K562 (cell line): ENCODE measurements around the gene CST7. TPM values are rescaled to one million over a fixed set of nuclear protein-coding genes. Genes with fewer than 3 reads are reported as not detected.

Experiments
- ATAC-seq: fragments of 200-7000 bp; cut with Tn5 transposase; 3 replicates; pipeline ENCODE4 v1.9.1; 2020; ENCODE audit warnings: moderate library complexity
- BruUV-seq: library from RNA; stranded (reverse); fragments of 400-500 nt; replicated peaks from 2 replicates; lab custom pipeline; 2021; lab: Mats Ljungman, UMichigan
- CTCF ChIA-PET: fragments of 300-600 bp; formaldehyde crosslinking; extraction: SDS; loops from one replicate; lab custom pipeline; 2021; ENCODE audit warnings: low intra/inter-chr PET ratio; lab: Yijun Ruan, JAX
- POLR2A ChIA-PET: fragments of 300-600, 350-650 bp; sonication (Branson Sonifier 250); formaldehyde crosslinking; extraction: SDS; loops from one replicate; lab custom pipeline; 2021; ENCODE audit warnings: antibody characterized with exemption, inconsistent platforms; lab: Yijun Ruan, JAX
- DNase-seq, 4 experiments: peaks; one replicate each; pipeline versions ENCODE4 v3.0.0 to v3.0.0-alpha.2; 2011 to 2018; ENCODE audit warnings: low spot score in 3 of 4, mixed read lengths in 3 of 4; ENCODE audit errors: extremely low read depth in 1 of 4
- FAIRE-seq: peaks from 2 replicates; lab custom pipeline; 2011; peaks lifted over from hg19 to GRCh38; lab: Jason Lieb, UNC
- H2AFZ ChIP-seq: 2 replicates; pipeline ENCODE4 v1.6.0; 2011; ENCODE audit warnings: low read depth, low read length, control low read depth, inconsistent platforms
- H3K27ac ChIP-seq: fragments of 200-600 bp; 3 replicates; pipeline ENCODE4 v1.8.0; 2011; ENCODE audit warnings: low read depth, mild to moderate bottlenecking, control low read depth, inconsistent platforms, low read length, moderate library complexity, mixed read lengths; ENCODE audit errors: extremely low read depth
- H3K27me3 ChIP-seq, 2 experiments: fragments of 300-600 bp in 1 of 2; 2 replicates in 1 of 2; 3 replicates in 1 of 2; pipeline versions ENCODE4 v1.6.0 to v1.8.0; 2011; ENCODE audit warnings: inconsistent platforms in 2 of 2, low read length in 2 of 2, mild to moderate bottlenecking in 1 of 2, mixed read lengths in 1 of 2, moderate library complexity in 1 of 2; ENCODE audit not compliant: control insufficient read depth in 2 of 2, insufficient read depth in 2 of 2
- H3K36me3 ChIP-seq: fragments of 300-600 bp; 3 replicates; pipeline ENCODE4 v1.8.0; 2011; ENCODE audit warnings: mild to moderate bottlenecking, low read length, inconsistent platforms; ENCODE audit not compliant: control insufficient read depth, insufficient read depth
- H3K4me1 ChIP-seq, 2 experiments: fragments of 200-600 bp in 1 of 2; replicated peaks in 1 of 2; 2 replicates in 1 of 2; 3 replicates in 1 of 2; pipeline versions ENCODE4 v1.5.1 to v1.8.0; 2011; ENCODE audit warnings: inconsistent platforms in 2 of 2, low read length in 2 of 2, mild to moderate bottlenecking in 1 of 2, mixed read lengths in 1 of 2, moderate library complexity in 1 of 2; ENCODE audit not compliant: control insufficient read depth in 2 of 2, insufficient read depth in 2 of 2
- H3K4me2 ChIP-seq: 2 replicates; pipeline ENCODE4 v1.6.1; 2011; ENCODE audit warnings: low read length, control low read depth, inconsistent platforms, mixed read lengths; ENCODE audit not compliant: insufficient read depth
- H3K4me3 ChIP-seq: fragments of 200-600 bp; sonication (generic), shearing (Covaris generic); 2 replicates; pipeline ENCODE4 v1.5.1; 2016; ENCODE audit warnings: control low read depth, inconsistent platforms
- H3K79me2 ChIP-seq: fragments of 200-600 bp; 3 replicates; pipeline ENCODE4 v1.8.0; 2011; ENCODE audit warnings: low read length, inconsistent platforms; ENCODE audit not compliant: control insufficient read depth, insufficient read depth
- H3K9ac ChIP-seq, 2 experiments: 2 replicates each; pipeline versions ENCODE4 v1.6.0 to v1.6.1; 2011; ENCODE audit warnings: low read depth in 2 of 2, low read length in 2 of 2, control low read depth in 1 of 2, inconsistent platforms in 1 of 2, mild to moderate bottlenecking in 1 of 2, mixed read lengths in 1 of 2; ENCODE audit not compliant: insufficient read depth in 1 of 2
- H3K9me1 ChIP-seq: one replicate; pipeline ENCODE4 v1.6.0; 2011; ENCODE audit warnings: inconsistent platforms, mild to moderate bottlenecking, low read length, moderate library complexity; ENCODE audit not compliant: control insufficient read depth, insufficient read depth
- H3K9me3 ChIP-seq: replicated peaks from 2 replicates; pipeline ENCODE4 v1.5.1; 2011; ENCODE audit warnings: low read depth, low read length, inconsistent platforms; ENCODE audit not compliant: control insufficient read depth, insufficient read depth
- H4K20me1 ChIP-seq: replicated peaks from 2 replicates; pipeline ENCODE4 v1.6.1; 2011; ENCODE audit warnings: low read length, inconsistent platforms, mixed read lengths; ENCODE audit not compliant: control insufficient read depth, insufficient read depth
- BDP1 ChIP-seq: IDR thresholded peaks from 3 replicates; pipeline ENCODE4 v1.6.1; 2011; ENCODE audit not compliant: insufficient read length, insufficient read depth
- CHD1 ChIP-seq: fragments of 200-600 bp; sonication (generic); IDR thresholded peaks from one replicate; pipeline ENCODE4 v1.6.1; 2012; ENCODE audit warnings: mild to moderate bottlenecking, moderate library complexity, low read length, inconsistent platforms
- EHMT2 ChIP-seq: fragments of 450-650 bp; IDR thresholded peaks from 2 replicates; pipeline ENCODE4 v1.6.1; 2018; ENCODE audit warnings: antibody characterized with exemption
- FOXP1 ChIP-seq: sonication (generic); formaldehyde crosslinking; IDR thresholded peaks from 2 replicates; pipeline ENCODE4 v1.8.0; 2022; ENCODE audit warnings: mild to moderate bottlenecking, missing genetic modification reagents
- HEY1 ChIP-seq: fragments of 250-450 bp; sonication (Bioruptor Pico); IDR thresholded peaks from 2 replicates; pipeline ENCODE4 v1.5.0; 2020; ENCODE audit warnings: mild to moderate bottlenecking, moderate library complexity, borderline replicate concordance
- HMGN3 ChIP-seq: IDR thresholded peaks from 2 replicates; pipeline ENCODE4 v1.6.1; 2011; ENCODE audit warnings: borderline replicate concordance, low read depth, mild to moderate bottlenecking, mixed read lengths, low read length; ENCODE audit not compliant: insufficient read length; ENCODE audit errors: extremely low read depth
- POLR2H ChIP-seq: IDR thresholded peaks from 2 replicates; pipeline ENCODE4 v1.6.1; 2016; ENCODE audit warnings: missing genetic modification characterization, low read depth, mild to moderate bottlenecking, control low read depth, missing compliant biosample characterization, moderate library complexity
- SIN3B ChIP-seq: fragments of 450-650 bp; IDR thresholded peaks from 2 replicates; pipeline ENCODE4 v1.6.1; 2017; ENCODE audit warnings: low read depth, mild to moderate bottlenecking, moderate library complexity
- SRF ChIP-seq, 2 experiments: fragments of 250-450, 450-650 bp in 1 of 2; sonication (Bioruptor Pico) in 1 of 2; sonication (generic) in 1 of 2; formaldehyde crosslinking; IDR thresholded peaks; 2 replicates each; pipeline versions ENCODE4 v1.5.0 to v1.5.1; 2020 to 2022; ENCODE audit warnings: mild to moderate bottlenecking in 1 of 2, missing genetic modification reagents in 1 of 2
- TEAD1 ChIP-seq, 2 experiments: fragments of 450-650 bp in 1 of 2; sonication (generic) in 1 of 2; formaldehyde crosslinking; IDR thresholded peaks; 2 replicates each; pipeline versions ENCODE4 v1.4.0 to v1.8.0; 2020 to 2022; ENCODE audit warnings: mild to moderate bottlenecking in 2 of 2, missing genetic modification reagents in 1 of 2
- THRA ChIP-seq: fragments of 450-650 bp; IDR thresholded peaks from 2 replicates; pipeline ENCODE4 v1.6.1; 2017; ENCODE audit warnings: mild to moderate bottlenecking, moderate library complexity
- XRCC3 ChIP-seq: fragments of 450-650 bp; IDR thresholded peaks from 2 replicates; pipeline ENCODE4 v1.6.1; 2017; ENCODE audit warnings: mild to moderate bottlenecking, moderate library complexity
- XRCC5 ChIP-seq: fragments of 200-400 bp; formaldehyde crosslinking; IDR thresholded peaks from 2 replicates; pipeline ENCODE4 v1.6.1; 2017; ENCODE audit warnings: low read depth, mild to moderate bottlenecking, low read length
- ZBTB34 ChIP-seq: fragments of 250-450 bp; sonication (Bioruptor Pico); IDR thresholded peaks from 2 replicates; pipeline ENCODE4 v1.8.0; 2021; ENCODE audit warnings: mild to moderate bottlenecking, moderate library complexity
- ZFX ChIP-seq: sonication (generic); formaldehyde crosslinking; IDR thresholded peaks from 2 replicates; pipeline ENCODE4 v1.8.0; 2022; ENCODE audit warnings: mild to moderate bottlenecking, missing genetic modification reagents, moderate library complexity
- WGBS: fragments of 100-300 bp; shearing (Covaris generic); methylation state at CpG from one replicate; pipeline ENCODE4 v1.1.6; 2016; ENCODE audit warnings: low coverage, mixed read lengths; ENCODE audit not compliant: insufficient coverage; ENCODE audit errors: missing lambda C conversion rate; 5-methylcytosine and 5-hydroxymethylcytosine counted together
- in situ Hi-C: fragments of 300-500 bp; cut with MboI; formaldehyde crosslinking; loops from 4 replicates; pipeline ENCODE4 v1.15.0; 2018; ENCODE audit warnings: inconsistent platforms, mixed read lengths
- intact Hi-C: fragments of 100-400 bp; cut with micrococcal nuclease; formaldehyde crosslinking; loops from 2 replicates; pipeline ENCODE4 v1.14.2; 2022
- polyA plus RNA-seq, 8 experiments: library from polyadenylated mRNA; depleted of rRNA in 4 of 8; stranded (reverse) in 5 of 8; unstranded in 3 of 8; fragments of >200 nt; fragmentation: Nextera tagmentation in 2 of 8; fragmentation: Illumina TruSeq in 1 of 8; extraction: Ambion mirVana in 2 of 8; extraction: Trizol in 1 of 8; gene quantifications; 2 replicates each; pipeline versions ENCODE4 v1.2.1 to v1.2.3, GENCODE V29; 2011 to 2014; ENCODE audit warnings: inconsistent platforms in 1 of 8, missing spikeins in 1 of 8
- total RNA-seq, 7 experiments: library from RNA; depleted of rRNA in 6 of 7; stranded (reverse); fragments of >200 nt in 6 of 7; fragmentation: Illumina TruSeq in 2 of 7; extraction: Trizol in 2 of 7; gene quantifications; 2 replicates each; pipeline versions ENCODE4 v1.2.1 to v1.2.3, GENCODE V29; 2011 to 2021; ENCODE audit warnings: low replicate concordance in 1 of 7

CST7 gene
- total and polyA plus RNA-seq, 9 of the 15 experiments (the other 6 are each of a cell fraction or from before 2014, with no cell fraction given): not detected

GRCh38 chr20:24909086-24909780 lies 39.8 kb upstream of the CST7 start (continued):
- TF ChIP-seq SRF (CRISPR knock-in tag; IDR thresholded peaks at IDR 0.05) (no peak), TEAD1 (CRISPR knock-in tag; IDR thresholded peaks at IDR 0.05) (no peak), POLR2H (tag) (no peak), SIN3B (no peak), CHD1 (no peak), FOXP1 (CRISPR knock-in tag) (no peak), ZFX (CRISPR knock-in tag) (no peak), THRA (no peak)

- no peak for FAIRE-seq
- no peak for TF ChIP-seq EHMT2
- TF ChIP-seq ZBTB34 (CRISPR knock-in tag): no peak
- no peak for TF ChIP-seq XRCC3
- TF ChIP-seq BDP1: no peak
- TF ChIP-seq XRCC5: no peak
- no peak for TF ChIP-seq HMGN3
- TF ChIP-seq HEY1 (CRISPR knock-in tag): no peak
- no peak overlapping the region for H3K27ac ChIP-seq
- in situ Hi-C loops (loop anchor here (25.0 kb wide), 1 partner anchor 748 kb away; no protein-coding TSS in a partner anchor), intact Hi-C loops (loop anchor here (10.0 kb wide), 2 partner anchors 125 to 745 kb away; no protein-coding TSS in a partner anchor)
- ATAC-seq: no peak
- 0 out of 2 replicates have a peak, but pooled peaks cover 2% of the 10 kb centered on the region for H4K20me1 ChIP-seq
- H3K36me3 ChIP-seq: no peaks in the 10 kb centered on the region
- H3K27me3 ChIP-seq: no peaks in the 10 kb centered on the region
- no peaks in the 10 kb centered on the region for H3K79me2 ChIP-seq
- no peak overlapping the region for H3K9ac ChIP-seq
- DNase-seq: no peak
- no peaks in the 10 kb centered on the region for H3K9me3 ChIP-seq
- H3K4me3 ChIP-seq: no peak overlapping the region
- H2AFZ ChIP-seq: no peak overlapping the region
- no peaks in the 10 kb centered on the region for H3K4me1 ChIP-seq
- no peaks in the 10 kb centered on the region for H3K9me1 ChIP-seq
- no TSS peak for BruUV-seq
- 3% methylated on average over 4 of the region's 4 CpGs for WGBS
- ChIA-PET CTCF (no interaction called here), POLR2A (no interaction called here)
- no peak overlapping the region for H3K4me2 ChIP-seq
Measured at GRCh38 chr20:24909861-24910260, 39.2 kb upstream of the CST7 start.
